Activated naive CD4-positive, alpha-beta T cell treated with anti-CD3 and anti-CD28 coated beads, Interleukin-2, amount 50 U/mL, for 24 hours (primary cell): Measurements from ENCODE around the gene NDUFA6.
"Not testable (repeated sequence)": the region's sequence is repeated elsewhere in the genome, so short reads cannot be mapped to it uniquely, and the experiment has no call there.

Source experiments
- H3K27ac Mint-ChIP-seq: one replicate; pipeline ENCODE4 v1.8.0; 2021; ENCODE audit warnings: mild to moderate bottlenecking, mixed read lengths
- H3K27me3 Mint-ChIP-seq: one replicate; pipeline ENCODE4 v1.8.0; 2021; ENCODE audit warnings: mixed read lengths
- H3K36me3 Mint-ChIP-seq: one replicate; pipeline ENCODE4 v1.8.0; 2021; ENCODE audit warnings: mixed read lengths
- H3K4me1 Mint-ChIP-seq: one replicate; pipeline ENCODE4 v1.8.0; 2021; ENCODE audit warnings: mixed read lengths
- H3K4me3 Mint-ChIP-seq: one replicate; pipeline ENCODE4 v1.8.0; 2021; ENCODE audit warnings: mild to moderate bottlenecking, mixed read lengths
- H3K9me3 Mint-ChIP-seq: one replicate; pipeline ENCODE4 v1.8.0; 2021; ENCODE audit warnings: mixed read lengths

NDUFA6 gene

GRCh38 chr22:42123529-42123928 is 33.0 kb upstream of the NDUFA6 start:
- not testable (repeated sequence) for H3K36me3 Mint-ChIP-seq, H3K4me3 Mint-ChIP-seq, H3K9me3 Mint-ChIP-seq, H3K27ac Mint-ChIP-seq, H3K27me3 Mint-ChIP-seq
- peaks cover 41% of the 10 kb centered on the region for H3K4me1 Mint-ChIP-seq

DNA sequence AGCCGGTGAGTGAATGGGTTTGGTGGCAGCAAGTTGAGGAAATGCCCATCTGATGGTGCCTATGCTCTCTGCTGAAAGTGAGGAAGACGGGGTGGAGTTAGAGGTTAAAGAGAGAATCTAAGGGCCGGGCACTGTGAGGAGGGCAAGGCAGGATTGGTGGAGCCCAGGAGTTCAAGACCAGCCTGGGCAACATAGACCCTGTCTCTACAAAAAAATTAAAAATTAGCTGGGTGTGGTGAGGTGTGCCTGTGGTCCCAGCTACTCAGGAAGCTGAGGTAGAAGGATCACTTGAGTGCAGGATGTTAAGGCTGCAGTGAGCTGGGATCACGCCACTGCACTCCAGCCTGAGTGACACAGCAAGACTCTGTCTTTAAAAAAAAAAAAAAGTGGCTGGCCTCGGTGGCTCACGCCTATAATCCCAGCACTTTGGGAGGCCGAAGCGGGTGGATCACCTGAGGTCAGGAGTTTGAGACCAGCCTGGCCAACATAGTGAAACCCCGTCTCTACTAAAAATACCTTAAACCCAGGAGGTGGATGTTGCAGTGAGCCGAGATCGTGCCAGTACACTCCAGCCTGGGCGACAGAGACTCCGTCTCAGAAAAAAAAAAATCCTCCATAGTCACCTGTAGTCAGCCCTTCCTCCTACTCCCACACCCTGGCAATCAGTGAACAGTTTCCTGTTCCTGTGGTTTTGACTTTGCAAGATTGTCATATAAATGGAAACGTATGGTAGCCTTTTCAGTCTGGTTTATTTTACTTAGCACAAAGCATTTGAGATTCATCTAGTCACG is 29.9 kb upstream of the NDUFA6 start:
- H3K27me3 Mint-ChIP-seq, H3K9me3 Mint-ChIP-seq, H3K36me3 Mint-ChIP-seq: not testable (repeated sequence)
- peak overlapping the region; percentile 81 for H3K4me3 Mint-ChIP-seq
- peak overlapping the region; percentile 94 for H3K27ac Mint-ChIP-seq
- peaks cover 43% of the 10 kb centered on the region for H3K4me1 Mint-ChIP-seq

GRCh38 chr22:42116848-42117424 is 26.4 kb upstream of the NDUFA6 start:
- Mint-ChIP-seq H3K4me1 (peaks cover 36% of the 10 kb centered on the region), H3K4me3 (no peak overlapping the region), H3K9me3 (no peaks in the 10 kb centered on the region), H3K27me3 (no peaks in the 10 kb centered on the region), H3K36me3 (peaks cover 7% of the 10 kb centered on the region), H3K27ac (no peak overlapping the region)

- not testable (repeated sequence) for H3K4me3 Mint-ChIP-seq, H3K9me3 Mint-ChIP-seq, H3K36me3 Mint-ChIP-seq, H3K27me3 Mint-ChIP-seq, H3K27ac Mint-ChIP-seq
- peaks cover 22% of the 10 kb centered on the region for H3K4me1 Mint-ChIP-seq
Measured at GRCh38 chr22:42115420-42115830, 24.9 kb upstream of the NDUFA6 start.

GRCh38 chr22:42114721-42115120 is 24.1 kb upstream of the NDUFA6 start:
- H3K36me3 Mint-ChIP-seq, result peaks cover 8% of the 10 kb centered on the region
- H3K4me1 Mint-ChIP-seq, result peaks cover 15% of the 10 kb centered on the region
- H3K9me3 Mint-ChIP-seq, result no peaks in the 10 kb centered on the region
- H3K4me3 Mint-ChIP-seq, result no peak overlapping the region
- H3K27me3 Mint-ChIP-seq, result no peaks in the 10 kb centered on the region
- H3K27ac Mint-ChIP-seq, result no peak overlapping the region

- H3K36me3 Mint-ChIP-seq, result peaks cover 14% of the 10 kb centered on the region
- H3K27me3 Mint-ChIP-seq, H3K9me3 Mint-ChIP-seq, H3K4me3 Mint-ChIP-seq, H3K4me1 Mint-ChIP-seq, H3K27ac Mint-ChIP-seq: not testable (repeated sequence)
Measured at GRCh38 chr22:42112793-42113192, 22.2 kb upstream of the NDUFA6 start.

- H3K4me1 Mint-ChIP-seq, result no peaks in the 10 kb centered on the region
- peaks cover 18% of the 10 kb centered on the region for H3K36me3 Mint-ChIP-seq
- H3K27me3 Mint-ChIP-seq, result no peaks in the 10 kb centered on the region
- H3K27ac Mint-ChIP-seq, result no peak overlapping the region
- no peaks in the 10 kb centered on the region for H3K9me3 Mint-ChIP-seq
- no peak overlapping the region for H3K4me3 Mint-ChIP-seq
Measured at GRCh38 chr22:42111798-42112197, 21.2 kb upstream of the NDUFA6 start.

GRCh38 chr22:42108848-42109247 is 18.3 kb upstream of the NDUFA6 start:
- H3K27me3 Mint-ChIP-seq, result no peaks in the 10 kb centered on the region

GRCh38 chr22:42104332-42104860 is 13.8 kb upstream of the NDUFA6 start:
- not testable (repeated sequence) for H3K4me1 Mint-ChIP-seq, H3K4me3 Mint-ChIP-seq, H3K27ac Mint-ChIP-seq, H3K9me3 Mint-ChIP-seq, H3K27me3 Mint-ChIP-seq
- H3K36me3 Mint-ChIP-seq, result peaks cover 32% of the 10 kb centered on the region

More at GRCh38 chr22:42108848-42109247, 18.3 kb upstream of the NDUFA6 start:
- no peaks in the 10 kb centered on the region for H3K9me3 Mint-ChIP-seq
- H3K27ac Mint-ChIP-seq, result no peak overlapping the region
- H3K4me3 Mint-ChIP-seq, result no peak overlapping the region
- H3K36me3 Mint-ChIP-seq, result peaks cover 19% of the 10 kb centered on the region
- no peaks in the 10 kb centered on the region for H3K4me1 Mint-ChIP-seq

- H3K27ac Mint-ChIP-seq, result no peak overlapping the region
- H3K4me1 Mint-ChIP-seq, result no peaks in the 10 kb centered on the region
- H3K4me3 Mint-ChIP-seq, result no peak overlapping the region
- H3K27me3 Mint-ChIP-seq, result no peaks in the 10 kb centered on the region
- peaks cover 21% of the 10 kb centered on the region for H3K36me3 Mint-ChIP-seq
- no peaks in the 10 kb centered on the region for H3K9me3 Mint-ChIP-seq
Measured at GRCh38 chr22:42101199-42101598, 10.6 kb upstream of the NDUFA6 start.

DNA sequence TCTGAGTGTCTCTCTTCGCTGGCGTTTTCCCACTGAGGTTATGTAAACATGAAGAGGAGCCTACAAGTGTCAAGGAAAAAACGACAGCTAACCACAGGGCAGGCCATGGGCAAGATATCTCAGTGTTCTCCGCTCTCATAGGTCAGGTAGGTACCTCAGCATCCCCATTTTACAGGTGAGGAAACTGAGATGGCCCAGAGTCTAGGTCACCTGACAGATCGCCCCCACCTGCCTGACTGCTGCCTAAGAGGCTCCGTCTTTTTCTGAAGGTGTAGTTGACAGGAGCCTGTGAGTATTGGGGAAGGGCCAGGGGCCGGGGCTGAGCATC is 847 bp upstream of the NDUFA6 start:
- no peaks in the 10 kb centered on the region for H3K27me3 Mint-ChIP-seq
- H3K36me3 Mint-ChIP-seq, result peaks cover 9% of the 10 kb centered on the region
- H3K4me1 Mint-ChIP-seq, result peaks cover 40% of the 10 kb centered on the region
- peak overlapping the region; percentile 55 for H3K27ac Mint-ChIP-seq
- no peaks in the 10 kb centered on the region for H3K9me3 Mint-ChIP-seq
- H3K4me3 Mint-ChIP-seq, result peak overlapping the region; percentile 97

DNA sequence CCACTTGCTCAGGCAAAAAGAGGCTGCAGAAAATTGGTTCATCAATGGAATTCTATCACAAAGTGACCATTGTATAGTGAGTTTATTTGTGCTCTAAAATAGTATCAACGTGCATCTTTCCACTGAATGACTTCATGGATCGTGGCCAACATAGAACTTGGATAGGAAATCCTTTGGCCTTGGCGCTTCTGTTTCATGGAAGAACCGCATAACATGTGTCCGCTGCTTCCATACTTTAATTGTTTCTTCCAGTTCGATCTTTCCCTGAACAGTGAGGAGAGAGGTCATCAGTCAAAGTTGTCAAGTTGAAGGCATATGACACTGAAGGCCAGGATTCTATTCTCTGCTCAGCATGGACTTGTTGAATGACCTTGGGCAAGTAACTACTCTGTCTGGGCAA is 4.5 kb downstream of the NDUFA6 start:
- Mint-ChIP-seq H3K4me3 (no peak overlapping the region), H3K27me3 (no peaks in the 10 kb centered on the region), H3K27ac (no peak overlapping the region), H3K9me3 (no peaks in the 10 kb centered on the region), H3K36me3 (peaks cover 23% of the 10 kb centered on the region), H3K4me1 (peaks cover 35% of the 10 kb centered on the region)

DNA sequence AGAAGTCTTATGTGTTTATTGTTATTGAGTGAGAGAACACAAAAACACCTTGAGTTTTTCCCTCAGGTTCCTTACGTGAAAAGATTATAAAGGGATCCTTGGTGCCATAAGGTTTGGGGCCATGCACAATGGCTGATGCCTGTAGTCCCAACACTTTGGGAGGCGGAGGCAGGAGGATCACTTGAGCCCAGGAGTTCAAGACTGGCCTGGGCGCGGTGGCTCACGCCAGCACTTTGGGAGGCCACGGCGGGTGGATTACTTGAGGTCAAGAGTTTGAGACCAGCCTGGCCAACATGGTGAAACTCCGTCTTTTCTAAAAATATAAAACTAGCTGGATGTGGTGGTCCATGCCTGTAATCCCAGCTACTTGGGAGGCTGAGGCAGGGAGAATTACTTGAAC is 5.7 kb downstream of the NDUFA6 start:
- H3K4me1 Mint-ChIP-seq, result peaks cover 38% of the 10 kb centered on the region
- no peaks in the 10 kb centered on the region for H3K27me3 Mint-ChIP-seq
- H3K36me3 Mint-ChIP-seq, result peaks cover 20% of the 10 kb centered on the region
- H3K27ac Mint-ChIP-seq, result no peak overlapping the region
- no peaks in the 10 kb centered on the region for H3K9me3 Mint-ChIP-seq
- no peak overlapping the region for H3K4me3 Mint-ChIP-seq

DNA sequence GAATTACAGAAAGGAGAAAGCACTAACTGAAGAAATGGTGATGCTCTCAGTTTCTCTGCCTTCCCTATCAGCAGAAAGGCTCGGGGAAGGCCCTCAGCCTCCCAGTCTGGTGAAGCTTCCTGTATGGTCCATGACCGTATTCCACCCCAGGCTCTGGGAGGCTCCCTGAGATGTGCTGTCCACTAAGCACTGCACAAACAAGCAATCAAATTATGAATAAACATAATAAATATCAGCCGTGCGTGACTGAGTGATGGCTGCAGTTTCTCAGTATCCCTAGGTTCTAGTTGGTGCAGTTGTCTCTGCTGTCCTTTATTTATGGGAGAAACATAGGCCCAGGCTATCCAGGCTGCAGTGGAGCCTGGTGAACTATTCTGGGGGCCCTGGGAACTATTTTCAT is 7.5 kb downstream of the NDUFA6 start:
- H3K4me1 Mint-ChIP-seq, result peaks cover 32% of the 10 kb centered on the region
- H3K27me3 Mint-ChIP-seq, result no peaks in the 10 kb centered on the region
- H3K27ac Mint-ChIP-seq, result no peak overlapping the region
- no peak overlapping the region for H3K4me3 Mint-ChIP-seq
- no peaks in the 10 kb centered on the region for H3K9me3 Mint-ChIP-seq
- peaks cover 13% of the 10 kb centered on the region for H3K36me3 Mint-ChIP-seq

DNA sequence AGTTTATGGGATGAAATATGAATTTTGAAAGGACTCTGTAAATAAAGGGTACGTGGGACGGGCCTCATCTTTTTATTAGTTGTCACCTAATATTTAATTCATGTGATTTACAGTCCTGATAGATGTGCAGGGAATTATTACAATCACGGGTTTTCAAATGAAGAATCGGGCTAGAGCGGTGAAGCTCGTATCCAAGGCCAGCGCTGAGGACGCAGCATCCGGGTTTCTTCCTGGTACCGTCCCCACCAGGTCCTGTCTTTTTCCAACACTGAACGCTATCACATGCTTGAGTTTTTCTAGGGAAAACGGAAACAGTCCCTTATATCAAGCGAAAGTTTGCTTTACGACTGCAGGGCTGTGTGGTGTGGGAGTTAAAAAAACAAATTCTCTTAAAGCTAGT is 10.3 kb downstream of the NDUFA6 start:
- Mint-ChIP-seq H3K4me1 (peaks cover 28% of the 10 kb centered on the region), H3K36me3 (peaks cover 12% of the 10 kb centered on the region), H3K9me3 (no peaks in the 10 kb centered on the region), H3K27ac (peak overlapping the region; percentile 96), H3K4me3 (peak overlapping the region; percentile 99), H3K27me3 (no peaks in the 10 kb centered on the region)

DNA sequence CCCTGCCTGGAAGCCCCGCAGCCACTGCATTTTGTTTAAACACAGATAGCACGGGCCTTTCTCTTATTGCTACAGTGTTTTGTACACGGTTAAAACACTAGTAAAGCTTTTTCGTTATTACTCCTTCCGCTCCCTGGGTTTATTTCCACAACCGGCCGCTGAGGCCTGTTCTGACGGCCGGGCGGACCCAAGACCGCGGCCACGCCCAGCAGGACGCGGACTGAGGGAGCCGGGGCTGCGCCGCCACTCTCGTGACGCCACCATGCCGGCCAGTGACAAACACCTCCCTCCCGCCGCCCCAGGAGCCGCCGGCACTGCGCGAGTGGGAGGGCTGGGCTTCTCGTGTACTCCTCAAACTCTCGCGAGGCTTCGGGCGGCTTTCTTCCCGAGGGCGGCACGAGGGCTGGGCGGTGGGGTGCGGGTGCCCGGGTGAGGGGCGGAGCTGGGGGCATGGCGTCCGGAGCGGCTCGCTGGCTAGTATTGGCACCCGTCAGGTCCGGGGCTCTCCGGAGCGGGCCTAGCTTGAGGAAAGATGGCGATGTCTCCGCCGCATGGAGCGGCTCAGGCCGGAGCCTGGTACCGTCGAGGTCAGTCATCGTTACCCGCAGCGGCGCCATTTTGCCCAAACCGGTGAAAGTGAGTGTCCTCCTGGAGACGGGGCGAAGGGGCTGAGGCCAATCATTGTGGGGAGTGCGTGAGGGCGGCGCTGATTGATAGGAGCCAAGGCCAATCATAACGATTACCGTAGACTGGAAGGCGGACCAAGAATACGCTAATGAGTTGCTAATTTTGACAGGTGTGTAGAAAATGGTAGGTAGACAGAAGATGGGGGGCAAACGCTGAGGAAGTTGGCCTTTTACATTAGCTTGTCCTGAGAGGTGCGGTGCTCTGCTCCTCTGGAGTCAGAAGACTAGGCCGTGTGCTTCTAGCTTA is 11.0 kb downstream of the NDUFA6 start, which contains the start of gene SMDT1:
TSS of gene SMDT1 (plus strand) at position 382 of the 933 bp plus-strand sequence. CDS start at position 451, 69 bp downstream.
- H3K9me3 Mint-ChIP-seq, result no peaks in the 10 kb centered on the region
- peaks cover 10% of the 10 kb centered on the region for H3K36me3 Mint-ChIP-seq
- H3K27me3 Mint-ChIP-seq, result no peaks in the 10 kb centered on the region
- peak within 1 kb of the TSS; percentile 96 for H3K27ac Mint-ChIP-seq
- H3K4me1 Mint-ChIP-seq, result peaks cover 33% of the 10 kb centered on the region
- peak within 1 kb of the TSS; percentile 99 for H3K4me3 Mint-ChIP-seq
